Left renal cortex interstitium (tissue), 4 donors: ENCODE results near the gene IL9. TPM values are rescaled to one million over a fixed set of nuclear protein-coding genes. Genes with fewer than 3 reads are reported as not detected.

ENCODE experiments used
- DNase-seq, 4 donors: peaks; one replicate each; pipeline ENCODE4 v3.0.0-alpha.2; 2013; ENCODE audit warnings: low read depth in 4 of 4, low spot score in 2 of 4, missing footprints in 1 of 4
- polyA plus RNA-seq, 4 donors: library from polyadenylated mRNA; unstranded; fragments of 120-200 nt; gene quantifications; one replicate each; pipeline ENCODE4 v1.2.1, GENCODE V29; 2013; ENCODE audit not compliant: insufficient read length in 4 of 4

IL9 gene
- polyA plus RNA-seq, 4 donors: not detected

- no peak for DNase-seq
Observed at GRCh38 chr5:135843571-135844337, 51.9 kb downstream of the IL9 start.

- DNase-seq: no peak
Observed at GRCh38 chr5:135842737-135843136, 52.9 kb downstream of the IL9 start.

Other genes with a start within 250 kb of the IL9 start
- 1 to 10 TPM; 2.8 to 4.4 (median 3.9) TPM for gene SLC25A48, start 61.2 kb downstream of the IL9 start, polyA plus RNA-seq
- 1 to 10 TPM; 1.3 to 4.0 (median 2.7) TPM for gene LECT2, start 59.1 kb upstream of the IL9 start, polyA plus RNA-seq
- gene TGFBI, start 133.1 kb upstream of the IL9 start, polyA plus RNA-seq: 100 to 1,000 TPM; 212 to 302 (median 253) TPM
- gene SMAD5, start 237.0 kb upstream of the IL9 start, polyA plus RNA-seq: 10 to 100 TPM; 63.7 to 77.8 (median 66.5) TPM